RWPE2 (cell line): Measurements from ENCODE around the gene PHF10.

Experiments used
- ATAC-seq: fragments of 200-7000 bp; cut with Tn5 transposase; 3 replicates; pipeline ENCODE4 v1.9.1; 2021; ENCODE audit warnings: low read depth
- DNase-seq: peaks from one replicate; pipeline ENCODE4 v3.0.0-alpha.2; 2020; ENCODE audit warnings: low spot score
- H3K27ac ChIP-seq: fragments of 450-650 bp; 2 replicates; pipeline ENCODE4 v1.5.1; 2017; ENCODE audit warnings: mild to moderate bottlenecking; ENCODE audit not compliant: poor library complexity, severe bottlenecking
- H3K27me3 ChIP-seq: fragments of 250-450 bp; sonication (Bioruptor Pico); 2 replicates; pipeline ENCODE4 v1.5.1; 2021; ENCODE audit warnings: mild to moderate bottlenecking, moderate library complexity; ENCODE audit not compliant: insufficient read depth, poor library complexity, severe bottlenecking
- H3K36me3 ChIP-seq: fragments of 250-450 bp; sonication (Bioruptor Pico); 2 replicates; pipeline ENCODE4 v1.5.1; 2020; ENCODE audit warnings: low read depth, mild to moderate bottlenecking, moderate library complexity
- H3K4me1 ChIP-seq: fragments of 250-450 bp; sonication (Bioruptor Pico); 2 replicates; pipeline ENCODE4 v1.5.1; 2021; ENCODE audit warnings: mild to moderate bottlenecking, moderate library complexity; ENCODE audit not compliant: insufficient read depth, poor library complexity, severe bottlenecking
- H3K4me3 ChIP-seq: fragments of 250-450 bp; sonication (Bioruptor Pico); 2 replicates; pipeline ENCODE4 v1.5.1; 2021; ENCODE audit warnings: mild to moderate bottlenecking, moderate library complexity; ENCODE audit not compliant: severe bottlenecking
- H3K9me3 ChIP-seq: fragments of 250-450 bp; sonication (Bioruptor Pico); 2 replicates; pipeline ENCODE4 v1.5.1; 2021; ENCODE audit warnings: mild to moderate bottlenecking, moderate library complexity; ENCODE audit not compliant: severe bottlenecking
- CTCF ChIP-seq: fragments of 450-650 bp; IDR thresholded peaks from one replicate; pipeline ENCODE4 v1.5.1; 2017; ENCODE audit warnings: mild to moderate bottlenecking, moderate library complexity; ENCODE audit not compliant: poor library complexity, severe bottlenecking

The PHF10 gene

GRCh38 chr6:169671563-169671962, 52.7 kb downstream of the PHF10 start:
- DNase-seq (no peak), ATAC-seq (no peak)
- H3K4me1 ChIP-seq: no peaks in the 10 kb centered on the region
- H3K27me3 ChIP-seq: no peaks in the 10 kb centered on the region
- H3K4me3 ChIP-seq: no peak overlapping the region
- TF ChIP-seq CTCF: no peak
- H3K9me3 ChIP-seq: no peaks in the 10 kb centered on the region
- no peak overlapping the region for H3K27ac ChIP-seq
- H3K36me3 ChIP-seq: peaks cover 41% of the 10 kb centered on the region

GRCh38 chr6:169669889-169670288, 54.4 kb downstream of the PHF10 start:
- Histone ChIP-seq H3K27me3 (no peaks in the 10 kb centered on the region), H3K36me3 (peaks cover 51% of the 10 kb centered on the region), H3K9me3 (no peaks in the 10 kb centered on the region), H3K27ac (no peak overlapping the region), H3K4me3 (no peak overlapping the region), H3K4me1 (no peaks in the 10 kb centered on the region)
- no peak for TF ChIP-seq CTCF
- ATAC-seq: no peak
- DNase-seq: no peak

- TF ChIP-seq CTCF: no peak
- Histone ChIP-seq H3K27ac (no peak overlapping the region), H3K4me3 (no peak overlapping the region), H3K4me1 (no peaks in the 10 kb centered on the region), H3K36me3 (peaks cover 56% of the 10 kb centered on the region), H3K27me3 (no peaks in the 10 kb centered on the region), H3K9me3 (no peaks in the 10 kb centered on the region)
- DNase-seq (no peak), ATAC-seq (no peak)
These were observed 55.2 kb downstream of the PHF10 start for GRCh38 chr6:169669147-169669546.

- ATAC-seq (no peak), DNase-seq (no peak)
- Histone ChIP-seq H3K4me1 (no peaks in the 10 kb centered on the region), H3K36me3 (peaks cover 64% of the 10 kb centered on the region), H3K27me3 (no peaks in the 10 kb centered on the region), H3K27ac (no peak overlapping the region), H3K9me3 (no peaks in the 10 kb centered on the region), H3K4me3 (no peak overlapping the region)
- no peak for TF ChIP-seq CTCF
These were observed 56.0 kb downstream of the PHF10 start for GRCh38 chr6:169668203-169668847.

- Histone ChIP-seq H3K4me3 (no peak overlapping the region), H3K9me3 (no peaks in the 10 kb centered on the region), H3K27ac (no peak overlapping the region), H3K36me3 (peaks cover 67% of the 10 kb centered on the region), H3K4me1 (no peaks in the 10 kb centered on the region), H3K27me3 (no peaks in the 10 kb centered on the region)
- DNase-seq: no peak
- no peak for TF ChIP-seq CTCF
- no peak for ATAC-seq
These were observed 56.6 kb downstream of the PHF10 start for GRCh38 chr6:169667716-169668115.
